ENCODE results near the gene OAS1. TPM values are rescaled to one million over a fixed set of nuclear protein-coding genes. Genes with fewer than 3 reads are reported as not detected.

The OAS1 gene
- total and polyA plus RNA-seq, 9 of the 15 experiments (the other 6 are each of a cell fraction or from before 2014, with no cell fraction given): 0.06 to 0.25 TPM; not detected in 7

DNA sequence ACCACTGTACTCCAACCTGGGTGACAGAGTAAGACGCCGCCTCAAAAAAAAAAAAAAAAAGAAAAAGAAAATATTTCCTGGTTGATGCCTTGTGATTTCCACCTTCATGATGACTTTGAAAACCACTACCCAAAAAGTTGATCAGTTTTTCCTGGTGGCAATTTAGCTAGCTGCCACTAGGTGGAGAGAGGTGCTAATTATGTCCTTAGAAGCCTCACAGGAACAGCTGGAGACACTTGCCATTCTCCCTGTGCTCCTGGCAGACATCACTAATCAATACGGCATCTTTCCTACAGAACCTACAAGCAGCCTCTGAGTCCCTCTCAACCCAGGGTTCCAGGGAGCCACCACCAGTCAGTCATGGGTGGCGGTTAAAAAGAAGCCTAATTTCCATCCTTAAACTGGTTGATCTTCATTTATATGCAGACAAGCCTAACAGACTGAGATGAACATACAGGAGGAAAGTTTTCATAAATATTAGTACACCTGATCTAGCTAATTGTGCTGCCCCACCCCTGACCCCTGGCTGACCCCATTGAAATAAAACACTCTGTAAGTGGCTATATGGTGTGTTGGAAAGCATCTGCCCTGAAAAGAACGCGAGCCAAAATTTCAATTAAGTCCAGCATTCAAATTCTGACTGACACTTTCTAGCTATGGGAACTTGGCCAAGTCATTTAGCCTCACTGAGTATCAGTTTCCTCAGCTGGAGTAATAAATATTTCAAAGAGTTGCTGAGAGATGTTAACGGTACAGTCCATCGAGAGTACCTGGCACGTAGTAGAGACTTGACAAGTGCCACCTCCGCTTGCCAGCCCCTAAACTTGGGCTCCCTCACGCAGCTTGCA is 6.2 kb upstream of the OAS1 start (continued):
- TF ChIP-seq ZNF318 (IDR thresholded peaks at IDR 0.05; ENCODE audit: borderline replicate concordance in 1 of 2, low read depth in 1 of 2) (no peak), CHCHD3 (CRISPR knock-in tag; IDR thresholded peaks at IDR 0.05) (no peak), CTCF (IDR thresholded peaks at IDR 0.05 in 2 of 3, conservative IDR thresholded peaks at IDR 0.05 in 1 of 3; ENCODE audit: insufficient read depth in 2 of 3, low read depth in 1 of 3, low read length in 3 of 3) (peak; percentile 63 to 69 (median 66); a peak in 5 of 6 replicates)
